GM19455 (cell line): ENCODE results near the gene ZFAND5.

Experiments
- ATAC-seq: cut with Tn5 transposase; IDR thresholded peaks from one replicate; pipeline ENCODE4 v1.9.1; 2021; ENCODE audit not compliant: unreplicated experiment

Gene ZFAND5

GRCh38 chr9:72363908-72364678, 915 bp downstream of the ZFAND5 start:
- peak; percentile 51 for ATAC-seq

GRCh38 chr9:72363236-72363635, 1.8 kb downstream of the ZFAND5 start:
- ATAC-seq = no peak

DNA sequence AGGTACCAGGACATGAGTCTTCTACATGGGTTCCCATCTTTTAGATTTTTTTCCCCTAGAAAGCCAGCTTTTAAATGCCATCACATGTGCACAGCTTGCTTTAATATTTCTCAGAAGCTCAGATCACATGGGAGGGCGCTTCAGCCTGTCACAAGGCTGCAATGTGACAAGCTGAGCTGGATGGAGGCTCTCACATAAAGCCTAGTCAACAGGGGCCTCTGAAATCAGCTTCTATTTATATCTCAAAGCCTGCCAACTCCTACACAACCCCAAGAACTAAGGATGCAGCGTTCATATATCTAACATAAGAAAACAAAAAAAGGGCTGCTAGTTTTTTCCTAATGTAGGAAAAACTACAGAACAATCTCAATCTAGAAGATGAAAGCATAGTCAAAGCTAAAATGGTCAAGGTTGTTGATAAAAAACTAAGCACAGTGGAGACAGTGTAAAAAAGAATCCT, 2.3 kb downstream of the ZFAND5 start:
- peak; percentile 26 for ATAC-seq

DNA sequence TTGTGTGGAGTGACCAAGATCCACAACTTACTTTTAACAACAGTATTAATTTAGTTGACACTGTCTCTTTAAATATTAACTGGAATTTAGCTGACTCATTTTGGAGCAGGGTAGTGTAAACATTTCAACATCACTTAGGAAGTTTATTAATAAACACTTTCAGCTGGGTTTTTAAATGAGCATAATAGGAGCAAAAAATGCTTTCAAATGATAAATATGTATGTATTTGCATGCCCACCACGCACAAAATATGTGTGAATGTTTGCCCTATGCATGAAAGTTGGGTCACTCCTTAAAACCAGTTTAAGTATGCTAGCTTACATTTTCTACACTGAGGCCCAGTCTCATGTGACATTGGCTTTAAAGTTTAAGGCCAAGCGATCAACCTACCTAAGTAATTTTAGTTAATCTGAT, 2.9 kb downstream of the ZFAND5 start:
- no peak for ATAC-seq

DNA sequence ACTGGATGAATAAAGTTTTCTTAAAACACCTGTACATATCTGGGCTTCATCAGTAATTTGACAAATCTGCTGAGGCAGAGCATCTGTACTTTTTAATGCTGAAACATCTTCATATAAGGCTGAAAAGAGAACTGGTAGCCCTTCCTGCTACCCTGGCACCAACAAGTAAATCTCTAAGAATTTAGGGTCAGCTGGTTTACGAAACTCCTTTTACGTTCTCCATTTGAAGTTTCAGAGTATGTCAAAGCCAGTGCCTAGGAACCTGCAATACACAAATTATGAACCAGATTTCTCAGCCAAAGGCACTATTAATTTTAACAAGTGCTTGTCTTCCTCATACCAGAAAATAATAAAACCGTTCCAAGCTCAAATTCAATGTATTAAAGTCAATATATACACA, 3.8 kb downstream of the ZFAND5 start:
- ATAC-seq = no peak

DNA sequence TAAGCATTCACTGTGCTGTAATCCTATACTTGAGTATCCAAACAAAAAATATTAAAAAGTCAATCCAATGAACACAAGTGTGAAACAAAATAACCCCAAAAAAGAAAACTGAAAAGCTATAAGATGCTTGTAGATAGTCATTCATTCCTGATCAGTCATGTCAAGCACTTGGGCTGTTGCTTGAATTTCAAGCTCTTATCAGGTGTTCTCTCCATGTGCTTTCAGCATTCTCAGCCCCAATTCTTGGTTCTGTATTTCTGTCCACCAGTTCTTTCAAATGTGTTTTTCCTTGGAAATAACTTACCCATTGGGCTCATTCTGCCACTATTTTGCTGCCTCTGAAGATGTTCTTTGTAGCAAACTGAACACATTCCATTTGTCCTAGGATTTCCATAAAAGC, 4.7 kb downstream of the ZFAND5 start:
- no peak for ATAC-seq

GRCh38 chr9:72356041-72356582, 8.9 kb downstream of the ZFAND5 start:
- ATAC-seq = no peak

- no peak for ATAC-seq
These were observed 9.9 kb downstream of the ZFAND5 start for GRCh38 chr9:72355153-72355552.

DNA sequence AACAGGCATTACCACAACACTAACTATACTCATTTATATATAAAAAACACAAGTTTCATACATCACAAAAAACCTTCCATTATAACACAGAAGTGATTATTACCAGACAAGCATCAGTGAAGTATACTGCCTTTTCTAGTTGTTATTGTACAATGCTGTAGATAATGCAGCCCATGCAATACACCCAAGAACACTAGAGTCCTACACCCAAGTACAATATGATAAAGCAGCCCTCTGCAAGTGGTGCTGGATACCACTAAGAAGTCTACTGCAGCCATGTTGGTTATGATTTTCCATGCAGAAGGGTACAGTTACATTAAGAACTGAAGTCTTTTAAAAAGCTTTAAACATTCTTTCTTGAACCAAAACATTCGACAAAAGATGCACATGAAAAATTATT, 10.3 kb downstream of the ZFAND5 start:
- no peak for ATAC-seq

DNA sequence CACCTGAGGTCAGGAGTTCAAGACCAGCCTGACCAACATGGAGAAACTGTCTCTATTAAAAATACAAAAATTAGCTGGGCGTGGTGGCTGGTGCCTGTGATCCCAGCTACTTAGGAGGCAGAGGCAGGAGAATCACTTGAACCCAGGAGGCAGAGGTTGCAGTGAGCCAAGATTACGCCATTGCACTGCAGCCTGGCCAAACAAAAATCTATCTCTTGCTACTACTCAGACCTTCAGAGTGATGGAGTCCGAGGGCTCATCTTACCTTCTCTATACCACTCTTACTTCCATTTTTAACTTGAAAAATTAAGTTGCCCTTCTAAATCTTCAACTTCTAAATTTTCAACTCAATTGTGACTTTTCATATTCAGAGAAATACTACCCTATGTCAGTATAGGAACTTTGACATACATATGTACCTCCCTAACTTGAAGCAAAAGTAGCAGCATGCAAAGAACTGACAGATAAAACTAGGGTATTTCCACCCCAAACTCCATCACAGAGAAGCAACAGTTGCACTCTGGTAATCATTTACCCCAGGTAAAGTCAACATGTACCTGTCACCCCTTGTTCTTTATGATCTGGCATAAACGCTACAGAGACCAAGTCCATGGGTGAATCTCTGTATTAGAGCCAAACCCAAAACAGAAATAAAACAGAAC, 11.4 kb downstream of the ZFAND5 start:
- ATAC-seq = no peak

- no peak for ATAC-seq
These were observed 12.1 kb downstream of the ZFAND5 start for GRCh38 chr9:72352911-72353388.

GRCh38 chr9:72351538-72352453, 13.2 kb downstream of the ZFAND5 start:
- no peak for ATAC-seq

DNA sequence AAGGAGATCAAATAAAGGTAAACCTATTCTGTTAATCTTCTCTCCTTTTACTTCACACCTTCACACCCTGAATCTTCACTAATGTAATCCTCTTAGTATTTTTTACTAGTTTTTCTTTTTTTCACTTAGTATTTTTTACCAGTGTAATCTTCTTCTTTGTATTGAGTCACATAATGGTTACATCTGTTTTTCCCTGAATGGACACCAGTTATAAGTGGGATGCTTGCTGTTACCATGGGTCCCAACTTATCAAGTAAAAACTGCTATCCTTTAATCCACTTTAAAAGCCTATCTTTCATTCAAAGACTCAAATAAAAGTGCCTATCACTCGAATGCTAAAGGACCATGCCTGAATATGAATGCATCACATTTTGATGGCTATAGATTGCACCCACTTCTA, 15.1 kb downstream of the ZFAND5 start:
- ATAC-seq = no peak

DNA sequence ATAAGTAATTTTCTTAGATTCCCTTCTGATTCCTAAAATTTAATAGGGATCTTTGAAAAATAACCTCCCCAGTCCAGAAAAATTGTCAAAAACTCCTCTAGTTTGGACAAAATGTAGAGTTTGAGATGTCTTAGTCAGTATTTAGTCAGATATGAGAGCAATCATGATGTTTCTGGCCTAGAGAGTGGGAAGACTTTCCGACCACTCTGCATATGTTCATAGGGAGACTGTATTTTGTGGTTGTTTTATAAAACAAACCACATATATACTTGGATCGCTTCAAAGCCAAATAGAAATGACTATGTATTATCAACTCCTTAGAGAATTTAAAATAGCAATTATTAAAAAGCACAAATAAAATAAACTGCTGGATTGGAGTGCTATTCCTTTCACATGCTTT, 15.8 kb downstream of the ZFAND5 start:
- no peak for ATAC-seq

- no peak for ATAC-seq
These were observed 18.7 kb downstream of the ZFAND5 start for GRCh38 chr9:72346333-72346732.

DNA sequence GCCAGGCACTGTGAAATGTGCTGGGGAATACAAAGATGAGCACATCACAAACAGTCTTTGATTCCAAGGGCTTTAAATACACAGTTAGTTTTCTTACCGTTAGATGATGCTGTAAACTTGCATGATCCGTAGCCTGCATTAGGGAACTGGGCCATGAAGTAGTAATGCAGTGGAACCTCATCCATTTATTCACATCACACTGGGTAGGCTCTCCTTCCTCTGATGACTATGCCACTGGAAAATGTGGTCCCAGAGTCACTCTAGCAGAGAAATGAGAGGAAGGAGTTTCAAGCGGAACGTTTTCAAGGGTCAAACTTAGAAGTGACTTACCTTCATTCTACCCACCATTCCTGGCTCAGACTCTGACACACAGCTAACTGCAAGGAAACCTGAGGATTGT, 26.4 kb downstream of the ZFAND5 start:
- ATAC-seq = no peak

- ATAC-seq = no peak
These were observed 27.7 kb downstream of the ZFAND5 start for GRCh38 chr9:72337286-72337685.

- ATAC-seq = no peak
These were observed 30.2 kb downstream of the ZFAND5 start for GRCh38 chr9:72334658-72335337.

DNA sequence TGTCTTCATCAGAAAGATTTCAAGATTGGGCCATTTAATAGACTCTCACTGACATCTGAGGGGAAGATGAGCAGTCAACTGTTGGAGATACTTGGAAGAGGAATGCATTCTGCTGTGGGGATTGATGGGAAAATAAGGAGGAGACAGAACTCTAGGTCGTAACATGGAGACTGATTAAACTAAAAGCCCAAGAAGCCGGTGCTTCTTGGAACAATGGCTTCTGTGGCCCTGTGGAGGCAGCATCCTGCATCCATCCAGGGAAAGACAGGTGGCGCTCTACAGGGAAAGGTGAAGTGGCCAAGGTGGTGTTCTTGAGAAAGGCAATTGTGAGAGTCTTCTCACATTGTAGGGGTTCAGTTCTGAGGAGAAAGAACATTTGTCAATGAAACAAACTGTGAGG, 31.3 kb downstream of the ZFAND5 start:
- ATAC-seq = no peak

- no peak for ATAC-seq
These were observed 31.8 kb downstream of the ZFAND5 start for GRCh38 chr9:72333197-72333596.

DNA sequence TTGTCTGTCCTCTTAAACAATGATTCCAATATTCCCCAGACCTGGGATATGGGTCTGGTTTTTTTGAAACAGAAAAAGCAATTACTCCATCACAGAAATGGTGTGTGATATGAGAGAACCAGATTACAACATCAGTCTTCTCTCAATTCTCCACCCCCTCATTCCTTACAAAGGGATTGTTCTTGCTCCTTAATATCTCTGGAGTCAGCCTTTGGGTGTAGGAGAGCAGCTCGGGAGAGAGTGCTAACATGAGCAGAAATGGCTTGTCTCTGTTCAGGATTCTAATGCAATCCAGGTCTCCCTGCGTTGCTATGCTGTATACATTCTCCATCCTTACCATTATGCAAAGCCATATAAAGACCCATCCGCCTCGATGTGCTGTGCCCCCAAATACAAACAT, 32.7 kb downstream of the ZFAND5 start:
- no peak for ATAC-seq
